NT2/D1 (cell line): ENCODE measurements around the gene LCORL.

ENCODE experiments used
- SUZ12 ChIP-seq: IDR thresholded peaks from 2 replicates; pipeline ENCODE4 v1.6.1; 2011; ENCODE audit not compliant: insufficient read length, insufficient read depth; ENCODE audit errors: extremely low read depth
- YY1 ChIP-seq: IDR thresholded peaks from 2 replicates; pipeline ENCODE4 v1.6.1; 2011; ENCODE audit not compliant: insufficient read length, insufficient read depth
- ZNF274 ChIP-seq: IDR thresholded peaks from 2 replicates; pipeline ENCODE4 v1.6.1; 2011; ENCODE audit warnings: mild to moderate bottlenecking, low read depth, low read length

GRCh38 chr4:17961249-17961648 lies 60.3 kb downstream of the LCORL start:
- TF ChIP-seq ZNF274, result no peak
- no peak for TF ChIP-seq SUZ12
- TF ChIP-seq YY1, result no peak
